ENCODE measurements around the gene DESI1. TPM values are rescaled to one million over a fixed set of nuclear protein-coding genes. Genes with fewer than 3 reads are reported as not detected.
A peak's percentile ranks its signal among the peaks of the same experiment; 100 is the strongest.

DESI1 gene
- total and polyA plus RNA-seq, 2 of the 13 experiments (the other 11 are each of a cell fraction or from before 2014, with no cell fraction given): 21.6 to 29.2 TPM

GRCh38 chr22:41576877-41577276 lies 44.0 kb downstream of the DESI1 start (continued):
- TF ChIP-seq ZNF142 (CRISPR knock-in tag; IDR thresholded peaks at IDR 0.05) (0 out of 2 replicates have a peak, but pooled peaks have one; percentile 35), SIX1 (CRISPR knock-in tag; IDR thresholded peaks at IDR 0.05; ENCODE audit: borderline replicate concordance) (no peak), CBX1 (IDR thresholded peaks at IDR 0.05; ENCODE audit: low read depth) (no peak), ZNF780A (CRISPR knock-in tag; IDR thresholded peaks at IDR 0.05) (no peak), ATF2 (CRISPR knock-in tag; IDR thresholded peaks at IDR 0.05) (peak; percentile 65; the same call in 1 of the 2 replicates), ATRX (CRISPR knock-in tag; IDR thresholded peaks at IDR 0.05; ENCODE audit: borderline replicate concordance) (no peak), ZNF768 (CRISPR knock-in tag; IDR thresholded peaks at IDR 0.05) (peak; percentile 50; the same call in 1 of the 2 replicates), ZNF773 (CRISPR knock-in tag; IDR thresholded peaks at IDR 0.05; ENCODE audit: borderline replicate concordance) (no peak), YEATS4 (CRISPR knock-in tag; IDR thresholded peaks at IDR 0.05; ENCODE audit: borderline replicate concordance) (no peak), ZNF577 (CRISPR knock-in tag; IDR thresholded peaks at IDR 0.05; ENCODE audit: borderline replicate concordance, low read depth) (no peak), ZSCAN5A (CRISPR knock-in tag; IDR thresholded peaks at IDR 0.05; ENCODE audit: borderline replicate concordance) (no peak), ZNF720 (CRISPR knock-in tag; IDR thresholded peaks at IDR 0.05) (no peak), RAD51 (IDR thresholded peaks at IDR 0.05; ENCODE audit: borderline replicate concordance) (no peak), ATF7 (IDR thresholded peaks at IDR 0.05) (no peak), ATF7 (CRISPR knock-in tag; IDR thresholded peaks at IDR 0.05) (no peak), SKIL (CRISPR knock-in tag; IDR thresholded peaks at IDR 0.05; ENCODE audit: borderline replicate concordance) (no peak), ZBTB38 (CRISPR knock-in tag; IDR thresholded peaks at IDR 0.05) (peak; percentile 83), GLI4 (CRISPR knock-in tag; IDR thresholded peaks at IDR 0.05; ENCODE audit: borderline replicate concordance) (no peak), HDAC1 (CRISPR knock-in tag; IDR thresholded peaks at IDR 0.05) (no peak)

Measured in HepG2 (cell line).